H1 (cell line): Measurements from ENCODE around the gene CREB3L4. TPM values are rescaled to one million over a fixed set of nuclear protein-coding genes. Genes with fewer than 3 reads are reported as not detected.

ENCODE experiments used
- CTCF ChIA-PET: fragments of 300-600 bp; sonication (Branson Sonifier 250); formaldehyde crosslinking; loops from one replicate; lab custom pipeline; 2021; ENCODE audit not compliant: partially characterized antibody; lab: Charles Lee
- POLR2A ChIA-PET: fragments of 300-600 bp; sonication (Branson Sonifier 250); formaldehyde crosslinking; loops from one replicate; lab custom pipeline; 2021; ENCODE audit warnings: inconsistent platforms; ENCODE audit not compliant: partially characterized antibody; lab: Charles Lee
- DNase-seq, 2 experiments: peaks; one replicate each; pipeline versions ENCODE4 v3.0.0 to v3.0.0-alpha.2; 2010 to 2022; ENCODE audit warnings: low spot score in 2 of 2, low read depth in 1 of 2, mixed read lengths in 1 of 2
- FAIRE-seq: peaks from 2 replicates; lab custom pipeline; 2011; peaks lifted over from hg19 to GRCh38; lab: Jason Lieb, UNC
- H2AFZ ChIP-seq: 2 replicates; pipeline ENCODE4 v1.8.1; 2012; ENCODE audit warnings: low read length, inconsistent platforms
- H2AK5ac ChIP-seq: 2 replicates; pipeline ENCODE4 v1.6.1; 2013; ENCODE audit warnings: low read depth, low read length
- H2BK120ac ChIP-seq: replicated peaks from 2 replicates; pipeline ENCODE3; 2013; ENCODE audit warnings: low read depth, low read length, inconsistent platforms
- H2BK12ac ChIP-seq: 2 replicates; pipeline ENCODE4 v1.6.1; 2013; ENCODE audit warnings: low read depth, low read length
- H2BK15ac ChIP-seq: 2 replicates; pipeline ENCODE4 v1.6.1; 2013; ENCODE audit warnings: low read length
- H2BK20ac ChIP-seq: 2 replicates; pipeline ENCODE4 v1.6.1; 2013; ENCODE audit warnings: low read length
- H2BK5ac ChIP-seq: 2 replicates; pipeline ENCODE4 v1.6.1; 2013; ENCODE audit warnings: low read depth, low read length
- H3K14ac ChIP-seq: 2 replicates; pipeline ENCODE4 v1.6.1; 2013; ENCODE audit warnings: inconsistent platforms; ENCODE audit not compliant: insufficient read length
- H3K18ac ChIP-seq: 2 replicates; pipeline ENCODE4 v1.6.1; 2013; ENCODE audit warnings: low read length; ENCODE audit errors: extremely low read depth
- H3K23ac ChIP-seq: 2 replicates; pipeline ENCODE4 v1.6.1; 2013; ENCODE audit warnings: inconsistent platforms; ENCODE audit not compliant: insufficient read length
- H3K23me2 ChIP-seq: 2 replicates; pipeline ENCODE4 v1.6.1; 2013; ENCODE audit warnings: low read depth, low read length
- H3K27ac ChIP-seq: 2 replicates; pipeline ENCODE4 v1.6.1; 2011; ENCODE audit warnings: low read depth, low read length, inconsistent platforms
- H3K27me3 ChIP-seq, 4 experiments: replicated peaks in 1 of 4; 1 replicate in 1 of 4; 2 replicates in 3 of 4; pipeline versions ENCODE4 v1.6.1 to v1.8.1; 2011 to 2013; ENCODE audit warnings: low read length in 3 of 4, mild to moderate bottlenecking in 3 of 4, inconsistent platforms in 2 of 4, mixed read lengths in 2 of 4, moderate library complexity in 1 of 4; ENCODE audit not compliant: control insufficient read depth in 3 of 4, insufficient read depth in 3 of 4; ENCODE audit errors: extremely low read depth in 1 of 4
- H3K36me3 ChIP-seq, 4 experiments: 2 replicates each; pipeline versions ENCODE4 v1.6.1 to v1.8.1; 2011 to 2013; ENCODE audit warnings: mild to moderate bottlenecking in 4 of 4, low read length in 3 of 4, moderate library complexity in 2 of 4, control low read depth in 1 of 4, inconsistent platforms in 1 of 4; ENCODE audit not compliant: insufficient read depth in 4 of 4, control insufficient read depth in 2 of 4
- H3K4ac ChIP-seq: replicated peaks from 2 replicates; pipeline ENCODE3; 2013; ENCODE audit warnings: low read length, low read depth, mixed read lengths, inconsistent platforms; ENCODE audit not compliant: insufficient read length
- H3K4me1 ChIP-seq, 4 experiments: replicated peaks in 1 of 4; 1 replicate in 1 of 4; 2 replicates in 3 of 4; pipeline versions ENCODE4 v1.6.1 to v1.8.1; 2011 to 2013; ENCODE audit warnings: low read length in 3 of 4, inconsistent platforms in 2 of 4, mixed read lengths in 1 of 4; ENCODE audit not compliant: insufficient read depth in 4 of 4, control insufficient read depth in 3 of 4
- H3K4me2 ChIP-seq, 2 experiments: 2 replicates each; pipeline versions ENCODE4 v1.6.1 to v1.8.1; 2011 to 2013; ENCODE audit warnings: low read depth in 2 of 2, low read length in 2 of 2, control low read depth in 1 of 2, inconsistent platforms in 1 of 2, mild to moderate bottlenecking in 1 of 2; ENCODE audit not compliant: insufficient read depth in 1 of 2
- H3K4me3 ChIP-seq, 4 experiments: fragments of 200-600, 300-600 bp in 1 of 4; sonication (generic), shearing (Covaris generic), sonication (Bioruptor Twin) in 1 of 4; 2 replicates each; pipeline versions ENCODE4 v1.5.1 to v1.8.1; 2011 to 2016; ENCODE audit warnings: low read length in 4 of 4, low read depth in 3 of 4, control low read depth in 2 of 4, inconsistent platforms in 2 of 4, mild to moderate bottlenecking in 2 of 4, mixed read lengths in 1 of 4, moderate library complexity in 1 of 4; ENCODE audit not compliant: insufficient read depth in 2 of 4; ENCODE audit errors: extremely low read depth in 1 of 4
- H3K56ac ChIP-seq: replicated peaks from 2 replicates; pipeline ENCODE3; 2013; ENCODE audit warnings: low read depth, mild to moderate bottlenecking, mixed read lengths, low read length, inconsistent platforms; ENCODE audit not compliant: insufficient read length
- H3K79me1 ChIP-seq: 2 replicates; pipeline ENCODE4 v1.6.1; 2013; ENCODE audit warnings: low read depth, low read length, control low read depth
- H3K79me2 ChIP-seq, 2 experiments: 2 replicates each; pipeline versions ENCODE4 v1.6.1 to v1.8.1; 2012 to 2013; ENCODE audit warnings: low read length in 2 of 2, mild to moderate bottlenecking in 2 of 2, inconsistent platforms in 1 of 2; ENCODE audit not compliant: insufficient read depth in 2 of 2, control insufficient read depth in 1 of 2
- H3K9ac ChIP-seq, 4 experiments: replicated peaks in 1 of 4; 1 replicate in 1 of 4; 2 replicates in 3 of 4; pipeline versions ENCODE4 v1.6.1 to v1.8.1; 2011 to 2013; ENCODE audit warnings: low read depth in 3 of 4, low read length in 3 of 4, control low read depth in 2 of 4, mild to moderate bottlenecking in 2 of 4, moderate library complexity in 2 of 4, inconsistent platforms in 1 of 4; ENCODE audit errors: extremely low read depth in 1 of 4
- H3K9me3 ChIP-seq, 2 experiments: 2 replicates each; pipeline versions ENCODE4 v1.6.1 to v1.8.1; 2012 to 2013; ENCODE audit warnings: mild to moderate bottlenecking in 2 of 2, moderate library complexity in 2 of 2, control low read depth in 1 of 2, inconsistent platforms in 1 of 2, low read depth in 1 of 2, low read length in 1 of 2, mixed read lengths in 1 of 2; ENCODE audit not compliant: insufficient read depth in 2 of 2
- H4K20me1 ChIP-seq, 2 experiments: replicated peaks in 1 of 2; 2 replicates each; pipeline versions ENCODE3 to v1.8.1; 2011 to 2013; ENCODE audit warnings: inconsistent platforms in 2 of 2, low read length in 2 of 2, mild to moderate bottlenecking in 1 of 2; ENCODE audit not compliant: insufficient read depth in 2 of 2, control insufficient read depth in 1 of 2
- H4K5ac ChIP-seq: 2 replicates; pipeline ENCODE4 v1.6.1; 2013; ENCODE audit warnings: low read length, low read depth, mixed read lengths, inconsistent platforms; ENCODE audit not compliant: insufficient read length
- H4K8ac ChIP-seq: 2 replicates; pipeline ENCODE4 v1.8.0; 2013; ENCODE audit warnings: mild to moderate bottlenecking, moderate library complexity, low read length, inconsistent platforms; ENCODE audit not compliant: insufficient read depth; ENCODE audit errors: extremely low read depth
- H4K91ac ChIP-seq: replicated peaks from 2 replicates; pipeline ENCODE3; 2013; ENCODE audit warnings: low read length, mixed read lengths, inconsistent platforms; ENCODE audit not compliant: insufficient read length
- CTCF ChIP-seq, 3 experiments: IDR thresholded peaks; 1 replicate in 2 of 3; 2 replicates in 1 of 3; pipeline versions ENCODE4 v1.5.1 to v1.6.1; 2011; ENCODE audit warnings: low read length in 3 of 3, mild to moderate bottlenecking in 3 of 3, inconsistent platforms in 2 of 3, low read depth in 1 of 3, moderate library complexity in 1 of 3; ENCODE audit not compliant: insufficient read depth in 1 of 3; ENCODE audit errors: control extremely low read depth in 1 of 3
- KDM1A ChIP-seq: fragments of 200-600, 300-600 bp; sonication (generic); IDR thresholded peaks from 2 replicates; pipeline ENCODE4 v1.7.1; 2016; ENCODE audit warnings: mild to moderate bottlenecking, low read length, borderline replicate concordance
- WGBS, 2 experiments: shearing (Covaris generic) in 1 of 2; methylation state at CpG; one replicate each; pipeline versions ENCODE4 v1.1.6 to v1.1.7; 2013 to 2015; ENCODE audit warnings: low lambda C conversion rate in 2 of 2, mixed read lengths in 2 of 2, inconsistent platforms in 1 of 2, low coverage in 1 of 2, missing lambda C conversion rate in 1 of 2; ENCODE audit not compliant: insufficient replicate concordance in 2 of 2, insufficient coverage in 1 of 2, insufficient read length in 1 of 2; ENCODE audit errors: extremely low coverage in 1 of 2, missing lambda C conversion rate in 1 of 2; 5-methylcytosine and 5-hydroxymethylcytosine counted together
- polyA plus RNA-seq, 7 experiments: library from polyadenylated mRNA; depleted of rRNA in 3 of 7; stranded (reverse) in 5 of 7; unstranded in 2 of 7; fragments of >200 nt in 5 of 7; fragments of 200-250 nt in 2 of 7; gene quantifications; 1 replicate in 5 of 7; 2 replicates in 1 of 7; 4 replicates in 1 of 7; pipeline versions ENCODE4 v1.2.1 to v1.2.3, GENCODE V29; 2011 to 2013; ENCODE audit warnings: missing spikeins in 2 of 7, mixed read lengths in 2 of 7
- total RNA-seq: library from RNA; stranded (reverse); fragmentation: NEBNext Ultra II Directional; extraction: Animal tissue kit (Norgen Biotek cat#: 25700); gene quantifications from 2 replicates; pipeline ENCODE4 v1.2.1, GENCODE V29; 2021

CREB3L4 gene
- total and polyA plus RNA-seq, 2 of the 8 experiments (the other 6 are each of a cell fraction or from before 2014, with no cell fraction given): 34.4 to 54.0 TPM

GRCh38 chr1:153929981-153930948 is 37.4 kb upstream of the CREB3L4 start:
- CTCF ChIA-PET: interaction anchor here (0.7 to 2.8 kb wide), 16 partner anchors 9 to 133 kb away, joined by 3 to 14 read pairs (median 4); partner anchors contain the start of genes DENND4B and RPS27
- WGBS, 2 experiments: 90% methylated on average over 14 of the region's 14 CpGs; no CpG with 5 or more reads in 1 of the 2 experiments

More at GRCh38 chr1:153929981-153930948, 37.4 kb upstream of the CREB3L4 start:
- Histone ChIP-seq H2AK5ac (no peak overlapping the region), H3K36me3 (peaks cover 3 to 31% (median 23%) of the 10 kb centered on the region in 4 experiments), H2BK15ac (no peak overlapping the region), H2BK20ac (no peak overlapping the region), H3K27me3 (no peaks in the 10 kb centered on the region), H3K56ac (no peak overlapping the region), H2AFZ (no peak overlapping the region), H3K23me2 (no peaks in the 10 kb centered on the region; the same call in 1 of the 2 replicates), H2BK12ac (no peak overlapping the region), H3K4me3 (no peak overlapping the region), H3K4me2 (no peak overlapping the region), H2BK5ac (no peak overlapping the region), H3K23ac (no peak overlapping the region), H4K91ac (no peak overlapping the region), H3K9me3 (no peaks in the 10 kb centered on the region), H4K5ac (no peak overlapping the region), H3K9ac (no peak overlapping the region), H3K79me2 (no peaks in the 10 kb centered on the region), H3K79me1 (no peaks in the 10 kb centered on the region), H3K4ac (no peak overlapping the region), H3K27ac (no peak overlapping the region), H3K14ac (no peak overlapping the region), H4K20me1 (peaks cover 0 to 5% of the 10 kb centered on the region in 2 experiments), H2BK120ac (no peak overlapping the region), H3K4me1 (no peaks in the 10 kb centered on the region), H4K8ac (no peak overlapping the region), H3K18ac (no peak overlapping the region)
- DNase-seq: no peak
- POLR2A ChIA-PET: interaction anchor here (0.9 to 5.1 kb wide), 14 partner anchors 9 to 264 kb away, joined by 3 to 60 read pairs (median 5); partner anchors contain the start of genes CRTC2, DENND4B, RPS27 and SLC39A1
- no peak for TF ChIP-seq KDM1A
- TF ChIP-seq CTCF (IDR thresholded peaks at IDR 0.05; ENCODE audit: control extremely low read depth in 1 of 3, insufficient read depth in 1 of 3, low read depth in 1 of 3, low read length in 3 of 3): peak in 2 of 3 experiments; percentile 11 to 27; a peak in 1 of 4 replicates
- no peak for FAIRE-seq
